OCI-LY7 (cell line): ENCODE results near the gene CCDC201. TPM values are rescaled to one million over a fixed set of nuclear protein-coding genes. Genes with fewer than 3 reads are reported as not detected.

Source experiments
- BruUV-seq: library from RNA; stranded (reverse); fragments of 400-500 nt; replicated peaks from 2 replicates; lab custom pipeline; 2021; lab: Mats Ljungman, UMichigan
- CTCF ChIA-PET: fragments of 300-600 bp; sonication (Branson Sonifier 250); formaldehyde crosslinking; loops from one replicate; lab custom pipeline; 2022; ENCODE audit warnings: antibody characterized with exemption; ENCODE audit not compliant: unreplicated experiment; lab: Charles Lee
- POLR2A ChIA-PET: fragments of 300-600 bp; sonication (Branson Sonifier 250); formaldehyde crosslinking; loops from one replicate; lab custom pipeline; 2022; ENCODE audit warnings: antibody characterized with exemption; lab: Charles Lee
- DNase-seq: peaks from one replicate; pipeline ENCODE4 v3.0.0-alpha.2; 2015; ENCODE audit warnings: low spot score
- H2AFZ ChIP-seq: fragments of 200-600 bp; sonication (generic), shearing (Covaris generic); 2 replicates; pipeline ENCODE4 v1.6.1; 2014; ENCODE audit warnings: mild to moderate bottlenecking, antibody characterized with exemption, low read length, moderate library complexity
- H3K27ac ChIP-seq: fragments of 200-600 bp; sonication (generic); 2 replicates; pipeline ENCODE4 v1.5.1; 2014; ENCODE audit warnings: mixed run types, low read depth, mild to moderate bottlenecking, moderate library complexity, low read length, inconsistent platforms; ENCODE audit not compliant: poor library complexity, severe bottlenecking
- H3K36me3 ChIP-seq: fragments of 200-600 bp; sonication (generic); 2 replicates; pipeline ENCODE4 v1.6.1; 2014; ENCODE audit warnings: mild to moderate bottlenecking, antibody characterized with exemption, low read length, moderate library complexity, mixed read lengths; ENCODE audit not compliant: insufficient read depth
- H3K4me1 ChIP-seq: fragments of 200-600 bp; sonication (generic); 2 replicates; pipeline ENCODE4 v1.5.1; 2014; ENCODE audit warnings: mild to moderate bottlenecking, low read length; ENCODE audit not compliant: insufficient read depth, poor library complexity, severe bottlenecking
- H3K4me2 ChIP-seq: fragments of 200-600 bp; sonication (generic); 2 replicates; pipeline ENCODE4 v1.6.1; 2014; ENCODE audit warnings: mild to moderate bottlenecking, low read length
- H3K4me3 ChIP-seq: fragments of 200-600 bp; sonication (generic); 2 replicates; pipeline ENCODE4 v1.5.1; 2014; ENCODE audit warnings: mild to moderate bottlenecking, low read depth, low read length; ENCODE audit not compliant: poor library complexity, severe bottlenecking
- H3K79me2 ChIP-seq: fragments of 200-600 bp; sonication (generic); 2 replicates; pipeline ENCODE4 v1.6.1; 2016; ENCODE audit warnings: low read depth, mild to moderate bottlenecking, low read length, moderate library complexity, mixed read lengths; ENCODE audit not compliant: insufficient read depth
- H3K9me2 ChIP-seq: fragments of 200-600 bp; sonication (generic); 2 replicates; pipeline ENCODE4 v1.6.1; 2016; ENCODE audit warnings: mild to moderate bottlenecking, low read length, mixed read lengths; ENCODE audit not compliant: insufficient read depth
- H3K9me3 ChIP-seq: fragments of 200-600 bp; sonication (generic); 2 replicates; pipeline ENCODE4 v1.6.1; 2014; ENCODE audit warnings: mild to moderate bottlenecking, mixed run types, low read length, mixed read lengths
- H4K20me1 ChIP-seq: fragments of 200-600 bp; sonication (generic); 2 replicates; pipeline ENCODE4 v1.6.1; 2014; ENCODE audit warnings: mild to moderate bottlenecking, antibody characterized with exemption, low read length, moderate library complexity, mixed read lengths; ENCODE audit not compliant: insufficient read depth
- EZH2phosphoT487 ChIP-seq: fragments of 200-600 bp; sonication (generic); IDR thresholded peaks from 2 replicates; pipeline ENCODE4 v1.6.1; 2018; ENCODE audit warnings: low read depth, borderline replicate concordance, mild to moderate bottlenecking, mixed run types, antibody characterized with exemption, low read length, moderate library complexity, mixed read lengths
- intact Hi-C: fragments of 100-400 bp; cut with micrococcal nuclease; formaldehyde crosslinking; loops from one replicate; pipeline ENCODE4 v1.10.0; 2022; ENCODE audit not compliant: unreplicated experiment
- total RNA-seq, 2 experiments: library from RNA; depleted of rRNA in 1 of 2; stranded (reverse); fragments of >200 nt in 1 of 2; shearing (Covaris generic) in 1 of 2; gene quantifications; 2 replicates each; pipeline ENCODE4 v1.2.3, GENCODE V29; 2014 to 2022
- TF ChIP-seq, protein P1 (sequence below): fragments of 200-600 bp; sonication (generic); conservative IDR thresholded peaks from 2 replicates; pipeline ENCODE4 v1.5.1; 2014; ENCODE audit warnings: mild to moderate bottlenecking, antibody characterized with exemption, low read length, moderate library complexity, mixed read lengths

Gene CCDC201
- total RNA-seq, 2 experiments from 2014 or later, result not detected

DNA sequence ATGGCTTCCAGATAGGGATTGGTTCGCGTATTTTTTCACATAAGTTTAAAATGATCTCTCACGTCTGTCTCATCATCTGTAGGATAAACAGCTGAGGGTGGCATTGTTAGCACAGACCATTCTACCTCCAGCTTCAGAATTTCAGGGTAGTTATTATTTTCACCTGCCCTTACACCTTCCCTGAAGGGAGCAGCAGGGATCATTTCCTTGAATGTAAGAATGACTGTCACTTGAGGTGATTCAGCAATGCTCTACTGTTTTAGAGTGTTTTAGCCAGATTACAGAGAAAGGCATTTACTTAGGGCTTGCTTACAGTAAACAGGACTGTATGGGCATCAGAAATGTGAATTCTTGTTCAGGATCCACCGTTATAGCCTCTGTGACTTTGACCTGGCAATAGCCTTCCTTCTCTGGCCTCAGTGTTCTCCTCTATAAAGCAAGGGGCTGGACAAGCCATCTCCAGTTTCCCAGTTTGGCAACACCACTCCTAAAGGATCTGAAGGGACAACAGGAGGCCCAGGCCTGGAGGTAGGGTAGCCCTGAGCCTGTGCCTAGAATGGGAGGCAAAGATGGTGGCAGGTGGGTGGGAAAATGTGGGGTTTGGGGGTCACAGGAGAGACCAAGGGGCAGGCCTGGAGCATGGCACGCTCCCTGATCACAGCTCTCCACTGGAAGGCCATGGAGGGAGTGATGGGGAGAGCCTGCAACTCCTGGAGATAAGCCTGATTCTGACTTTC lies 14.2 kb upstream of the CCDC201 start:
- Histone ChIP-seq H3K79me2 (no peaks in the 10 kb centered on the region), H3K9me2 (no peaks in the 10 kb centered on the region), H3K27ac (no peak overlapping the region), H3K4me2 (no peak overlapping the region), H3K36me3 (no peaks in the 10 kb centered on the region), H4K20me1 (no peaks in the 10 kb centered on the region), H3K9me3 (no peaks in the 10 kb centered on the region), H2AFZ (no peak overlapping the region), H3K4me1 (no peaks in the 10 kb centered on the region), H3K4me3 (no peak overlapping the region)
- TF ChIP-seq, protein P1, sequence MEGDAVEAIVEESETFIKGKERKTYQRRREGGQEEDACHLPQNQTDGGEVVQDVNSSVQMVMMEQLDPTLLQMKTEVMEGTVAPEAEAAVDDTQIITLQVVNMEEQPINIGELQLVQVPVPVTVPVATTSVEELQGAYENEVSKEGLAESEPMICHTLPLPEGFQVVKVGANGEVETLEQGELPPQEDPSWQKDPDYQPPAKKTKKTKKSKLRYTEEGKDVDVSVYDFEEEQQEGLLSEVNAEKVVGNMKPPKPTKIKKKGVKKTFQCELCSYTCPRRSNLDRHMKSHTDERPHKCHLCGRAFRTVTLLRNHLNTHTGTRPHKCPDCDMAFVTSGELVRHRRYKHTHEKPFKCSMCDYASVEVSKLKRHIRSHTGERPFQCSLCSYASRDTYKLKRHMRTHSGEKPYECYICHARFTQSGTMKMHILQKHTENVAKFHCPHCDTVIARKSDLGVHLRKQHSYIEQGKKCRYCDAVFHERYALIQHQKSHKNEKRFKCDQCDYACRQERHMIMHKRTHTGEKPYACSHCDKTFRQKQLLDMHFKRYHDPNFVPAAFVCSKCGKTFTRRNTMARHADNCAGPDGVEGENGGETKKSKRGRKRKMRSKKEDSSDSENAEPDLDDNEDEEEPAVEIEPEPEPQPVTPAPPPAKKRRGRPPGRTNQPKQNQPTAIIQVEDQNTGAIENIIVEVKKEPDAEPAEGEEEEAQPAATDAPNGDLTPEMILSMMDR, result no peak
- TF ChIP-seq EZH2phosphoT487, result no peak
- intact Hi-C loops, result no loop called here
- ChIA-PET POLR2A (interaction anchor here (0.7 to 1.7 kb wide), 2 partner anchors 9 to 203 kb away, joined by 3 to 5 read pairs; no protein-coding TSS in a partner anchor), CTCF (no interaction called here)
- DNase-seq, result no peak
- BruUV-seq, result no TSS peak

DNA sequence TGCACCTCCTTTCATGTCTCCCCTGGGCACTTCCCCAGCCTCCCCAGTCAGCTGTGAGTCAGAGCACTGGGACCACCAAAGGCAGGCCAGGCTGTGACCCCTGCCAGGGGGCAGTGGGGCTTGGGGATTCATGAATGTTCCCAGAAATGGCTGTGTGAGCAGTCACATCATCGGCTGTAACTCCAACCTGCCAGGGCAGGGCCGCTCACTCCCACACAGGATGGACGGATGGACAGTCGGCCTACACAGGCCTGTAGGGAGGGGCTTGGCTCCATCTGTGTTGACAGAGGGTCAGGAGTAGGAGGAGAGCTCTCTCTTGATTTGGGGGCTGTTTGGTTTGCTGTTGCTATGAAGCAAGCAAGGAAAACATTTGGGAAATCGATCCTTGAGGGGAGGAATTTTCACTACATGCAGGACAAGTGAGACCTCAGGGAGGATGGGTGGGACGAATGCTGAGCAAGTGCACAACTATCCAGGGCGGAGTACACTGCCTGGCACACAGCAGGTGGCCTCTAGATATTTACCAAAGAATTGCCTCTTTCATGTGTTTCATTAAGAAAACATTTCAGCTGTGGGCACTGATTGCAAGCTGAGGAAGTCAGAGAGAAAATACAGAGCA lies 12.5 kb upstream of the CCDC201 start:
- POLR2A ChIA-PET, result interaction anchor here (1.7 kb wide), 1 partner anchor 8 kb away, joined by 5 read pairs; no protein-coding TSS in a partner anchor
- intact Hi-C loops, result no loop called here
- Histone ChIP-seq H2AFZ (no peak overlapping the region), H3K4me2 (no peak overlapping the region), H3K4me1 (no peaks in the 10 kb centered on the region), H3K79me2 (no peaks in the 10 kb centered on the region), H3K27ac (no peak overlapping the region), H3K4me3 (no peak overlapping the region), H3K9me3 (no peaks in the 10 kb centered on the region), H4K20me1 (no peaks in the 10 kb centered on the region), H3K9me2 (no peaks in the 10 kb centered on the region), H3K36me3 (no peaks in the 10 kb centered on the region)
- BruUV-seq, result no TSS peak
- TF ChIP-seq EZH2phosphoT487, result no peak
- TF ChIP-seq, protein P1, result no peak
- DNase-seq, result no peak
- CTCF ChIA-PET, result no interaction called here

DNA sequence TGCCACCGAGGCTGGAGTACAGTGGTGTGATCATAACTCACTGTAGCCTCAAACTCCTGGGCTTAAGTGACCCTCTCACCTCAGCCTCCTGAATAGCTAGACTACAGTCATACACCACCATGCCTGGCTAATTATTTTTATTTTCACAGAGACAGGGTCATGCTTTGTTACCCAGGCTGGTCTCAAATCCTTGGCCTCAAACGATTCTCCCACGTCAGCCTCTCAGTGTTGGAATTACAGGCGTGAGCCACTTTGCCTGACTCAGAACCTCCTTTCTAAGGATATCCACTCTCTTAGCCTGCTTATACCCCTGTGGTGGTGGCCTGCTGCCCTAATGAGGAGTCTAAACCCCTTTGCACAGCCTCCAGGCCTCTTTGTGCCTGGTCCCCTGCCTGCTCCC lies 11.3 kb upstream of the CCDC201 start:
- CTCF ChIA-PET, result no interaction called here
- no peak overlapping the region for H3K4me3 ChIP-seq

More for the DNA sequence above, 11.3 kb upstream of the CCDC201 start:
- Histone ChIP-seq H3K9me3 (no peaks in the 10 kb centered on the region), H2AFZ (no peak overlapping the region), H3K4me2 (no peak overlapping the region), H3K79me2 (no peaks in the 10 kb centered on the region), H3K4me1 (no peaks in the 10 kb centered on the region), H3K36me3 (no peaks in the 10 kb centered on the region), H3K9me2 (no peaks in the 10 kb centered on the region), H4K20me1 (no peaks in the 10 kb centered on the region), H3K27ac (no peak overlapping the region)
- intact Hi-C loops, result no loop called here
- TF ChIP-seq, protein P1, result no peak
- no peak for TF ChIP-seq EZH2phosphoT487
- POLR2A ChIA-PET, result no interaction called here
- BruUV-seq, result no TSS peak
- no peak for DNase-seq
